ENCODE data around the gene FBP2. TPM values are rescaled to one million over a fixed set of nuclear protein-coding genes. Genes with fewer than 3 reads are reported as not detected.

Gene FBP2
- total and polyA plus RNA-seq, 2 of the 8 experiments (the other 6 are each of a cell fraction or from before 2014, with no cell fraction given) = not detected

GRCh38 chr9:94603259-94604160, 9.9 kb upstream of the FBP2 start (continued):
- TF ChIP-seq YY1 (IDR thresholded peaks at IDR 0.05; ENCODE audit: low read depth, low read length) = peak; percentile 72; the same call in 1 of the 2 replicates
- peak; percentile 92 to 93 for TF ChIP-seq RAD21 (IDR thresholded peaks at IDR 0.05 in 1 of 2, conservative IDR thresholded peaks at IDR 0.05 in 1 of 2; ENCODE audit: low read depth in 2 of 2, low read length in 2 of 2)
- peak; percentile 91 for TF ChIP-seq CREB1 (IDR thresholded peaks at IDR 0.05)
- 0 out of 2 replicates have a peak, but pooled peaks have one; percentile 25 for TF ChIP-seq JUND (IDR thresholded peaks at IDR 0.05; ENCODE audit: low read length)
- TF ChIP-seq CTBP2 (IDR thresholded peaks at IDR 0.05; ENCODE audit: borderline replicate concordance, insufficient read depth, insufficient read length, low read length) = no peak
- no peak for TF ChIP-seq FOSL1 (IDR thresholded peaks at IDR 0.05; ENCODE audit: insufficient read depth, low read depth, low read length)
- TF ChIP-seq, protein P1, sequence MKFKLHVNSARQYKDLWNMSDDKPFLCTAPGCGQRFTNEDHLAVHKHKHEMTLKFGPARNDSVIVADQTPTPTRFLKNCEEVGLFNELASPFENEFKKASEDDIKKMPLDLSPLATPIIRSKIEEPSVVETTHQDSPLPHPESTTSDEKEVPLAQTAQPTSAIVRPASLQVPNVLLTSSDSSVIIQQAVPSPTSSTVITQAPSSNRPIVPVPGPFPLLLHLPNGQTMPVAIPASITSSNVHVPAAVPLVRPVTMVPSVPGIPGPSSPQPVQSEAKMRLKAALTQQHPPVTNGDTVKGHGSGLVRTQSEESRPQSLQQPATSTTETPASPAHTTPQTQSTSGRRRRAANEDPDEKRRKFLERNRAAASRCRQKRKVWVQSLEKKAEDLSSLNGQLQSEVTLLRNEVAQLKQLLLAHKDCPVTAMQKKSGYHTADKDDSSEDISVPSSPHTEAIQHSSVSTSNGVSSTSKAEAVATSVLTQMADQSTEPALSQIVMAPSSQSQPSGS (IDR thresholded peaks at IDR 0.05; ENCODE audit: low read length) = peak; percentile 78; the same call in 1 of the 2 replicates
- TF ChIP-seq SIN3A (conservative IDR thresholded peaks at IDR 0.05 in 1 of 2, IDR thresholded peaks at IDR 0.05 in 1 of 2; ENCODE audit: low read depth in 1 of 2, low read length in 2 of 2) = 0 out of 4 replicates have a peak, but pooled peaks of 1 of the 2 experiments have one; percentile 42

Data from H1 (cell line).